ENCODE data around the gene LZTR1.

GRCh38 chr22:20957102-20957682 lies 24.9 kb upstream of the LZTR1 start:
- TF ChIP-seq, protein P1, sequence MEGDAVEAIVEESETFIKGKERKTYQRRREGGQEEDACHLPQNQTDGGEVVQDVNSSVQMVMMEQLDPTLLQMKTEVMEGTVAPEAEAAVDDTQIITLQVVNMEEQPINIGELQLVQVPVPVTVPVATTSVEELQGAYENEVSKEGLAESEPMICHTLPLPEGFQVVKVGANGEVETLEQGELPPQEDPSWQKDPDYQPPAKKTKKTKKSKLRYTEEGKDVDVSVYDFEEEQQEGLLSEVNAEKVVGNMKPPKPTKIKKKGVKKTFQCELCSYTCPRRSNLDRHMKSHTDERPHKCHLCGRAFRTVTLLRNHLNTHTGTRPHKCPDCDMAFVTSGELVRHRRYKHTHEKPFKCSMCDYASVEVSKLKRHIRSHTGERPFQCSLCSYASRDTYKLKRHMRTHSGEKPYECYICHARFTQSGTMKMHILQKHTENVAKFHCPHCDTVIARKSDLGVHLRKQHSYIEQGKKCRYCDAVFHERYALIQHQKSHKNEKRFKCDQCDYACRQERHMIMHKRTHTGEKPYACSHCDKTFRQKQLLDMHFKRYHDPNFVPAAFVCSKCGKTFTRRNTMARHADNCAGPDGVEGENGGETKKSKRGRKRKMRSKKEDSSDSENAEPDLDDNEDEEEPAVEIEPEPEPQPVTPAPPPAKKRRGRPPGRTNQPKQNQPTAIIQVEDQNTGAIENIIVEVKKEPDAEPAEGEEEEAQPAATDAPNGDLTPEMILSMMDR (IDR thresholded peaks at IDR 0.05): no peak
- TF ChIP-seq POLR2AphosphoS5 (IDR thresholded peaks at IDR 0.05): no peak
- no peak for TF ChIP-seq POLR2A (IDR thresholded peaks at IDR 0.05)
